ENCODE measurements around the gene TBC1D22A.

Gene TBC1D22A

GRCh38 chr22:47005506-47006408 lies 243.3 kb downstream of the TBC1D22A start:
- DNase-seq: no peak

DNA sequence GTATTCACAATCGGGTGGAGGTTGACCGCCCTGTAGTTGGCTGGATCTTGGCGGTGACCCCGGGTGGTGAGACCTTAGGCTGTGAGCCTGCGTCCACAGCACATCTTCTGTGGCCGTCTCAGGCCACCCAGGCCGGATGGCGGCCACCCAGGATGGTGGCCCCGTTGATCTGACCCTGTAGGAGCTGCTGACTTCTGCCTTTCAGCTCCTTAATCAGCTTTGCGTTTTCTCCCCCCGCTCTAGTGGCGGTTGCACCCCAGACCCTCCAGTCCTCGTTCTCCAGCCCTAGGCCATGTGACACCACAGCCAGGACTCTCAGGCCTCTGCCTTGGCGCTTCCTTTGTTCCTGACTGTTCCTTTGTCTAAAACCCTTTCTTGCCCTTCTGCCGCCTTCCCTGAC lies 244.0 kb downstream of the TBC1D22A start:
- DNase-seq: no peak

GRCh38 chr22:47006869-47007268 lies 244.4 kb downstream of the TBC1D22A start:
- DNase-seq: no peak

DNA sequence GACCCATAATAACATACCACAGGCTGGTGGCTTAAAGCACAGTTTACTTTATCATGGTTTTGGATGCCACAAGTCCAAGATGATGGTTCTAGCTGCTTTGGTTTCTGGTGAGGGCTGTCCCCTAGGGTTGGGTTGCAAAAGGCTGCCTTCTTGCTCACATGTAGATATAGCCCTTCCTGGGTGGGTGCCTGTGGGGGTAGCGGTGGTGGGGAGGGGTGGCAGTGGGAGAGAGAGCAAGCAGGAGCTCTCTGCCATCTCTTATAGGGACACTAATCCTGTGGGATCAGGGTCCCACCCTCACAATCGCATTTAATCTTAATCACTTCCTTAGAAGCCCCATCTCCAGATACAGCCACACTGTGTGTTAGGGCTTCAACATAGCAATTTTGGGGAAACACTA lies 245.0 kb downstream of the TBC1D22A start:
- DNase-seq: no peak

GRCh38 chr22:47008208-47008885 lies 245.9 kb downstream of the TBC1D22A start:
- DNase-seq: no peak

GRCh38 chr22:47009304-47010101 lies 247.1 kb downstream of the TBC1D22A start:
- no peak for DNase-seq

- DNase-seq: no peak
Observed at GRCh38 chr22:47010211-47010610, 247.8 kb downstream of the TBC1D22A start.

DNA sequence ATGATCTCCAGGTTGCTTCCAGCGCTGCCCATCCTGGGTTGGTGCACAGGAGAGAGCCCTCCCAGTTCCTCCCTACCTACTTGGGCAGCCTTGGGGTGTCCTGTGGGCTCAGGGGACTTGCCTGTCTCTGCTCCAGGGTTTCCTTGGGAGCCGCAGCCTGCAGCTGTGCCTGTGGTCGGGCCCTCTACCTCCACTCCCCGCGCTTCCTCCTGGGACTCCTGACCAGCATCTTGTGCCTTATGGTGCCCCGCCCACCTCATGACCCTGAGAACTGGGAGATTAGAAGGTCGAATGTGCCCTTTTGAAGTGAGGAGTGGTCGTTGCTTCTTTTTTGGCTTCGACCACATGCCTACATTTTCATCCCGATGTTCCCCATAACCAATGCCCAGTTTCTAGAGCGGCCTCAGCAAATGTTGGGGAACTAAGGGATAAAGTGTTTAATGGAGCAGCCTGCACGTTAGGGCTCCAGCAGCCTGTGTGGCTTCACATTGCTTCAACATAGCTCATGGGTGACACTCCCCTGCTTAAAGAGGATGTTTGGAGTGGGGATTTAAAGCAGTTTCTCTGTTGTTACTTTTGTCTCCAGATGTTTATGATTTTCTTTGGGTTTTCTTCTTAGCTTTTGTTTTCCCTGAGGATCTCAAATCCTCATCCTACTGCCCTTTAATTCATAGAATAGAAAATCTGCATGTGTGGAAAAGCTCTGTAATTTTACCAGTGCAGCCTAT lies 248.8 kb downstream of the TBC1D22A start:
- no peak for DNase-seq

GRCh38 chr22:47011859-47012258 lies 249.4 kb downstream of the TBC1D22A start:
- no peak for DNase-seq

GRCh38 chr22:47012589-47013370 lies 250.3 kb downstream of the TBC1D22A start:
- no peak for DNase-seq

- DNase-seq: no peak
Observed at GRCh38 chr22:47013861-47014635, 251.6 kb downstream of the TBC1D22A start.

GRCh38 chr22:47014636-47015345 lies 252.3 kb downstream of the TBC1D22A start:
- DNase-seq: no peak

DNA sequence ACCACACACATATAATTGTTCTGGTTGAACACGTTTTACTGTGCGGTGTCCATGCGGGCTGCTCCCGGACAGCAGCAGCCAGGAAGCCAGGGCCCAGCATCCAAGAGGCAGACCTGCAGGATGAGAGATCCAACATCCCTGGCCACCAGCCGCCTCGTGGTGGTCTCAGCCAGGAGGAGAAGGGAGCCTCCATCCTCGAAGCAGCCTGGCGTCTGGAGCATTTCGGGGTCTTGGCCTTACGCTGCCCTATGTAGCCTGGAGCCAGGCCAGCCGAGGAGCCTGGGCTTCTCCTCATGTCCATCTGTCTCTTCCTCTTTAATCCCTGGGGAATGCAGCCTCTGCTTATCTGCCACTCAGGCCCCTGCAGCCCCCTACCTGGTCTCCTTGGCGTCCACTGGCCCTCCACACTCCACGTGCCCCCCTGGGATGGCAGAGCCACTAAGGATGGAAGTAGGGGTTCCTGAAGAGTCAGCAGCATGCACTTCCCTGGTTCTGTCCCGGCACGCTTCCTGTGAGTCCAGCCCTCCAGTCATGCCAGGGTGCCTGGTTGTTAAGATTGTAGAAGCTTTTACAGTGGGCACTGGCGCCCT lies 253.2 kb downstream of the TBC1D22A start:
- no peak for DNase-seq

DNA sequence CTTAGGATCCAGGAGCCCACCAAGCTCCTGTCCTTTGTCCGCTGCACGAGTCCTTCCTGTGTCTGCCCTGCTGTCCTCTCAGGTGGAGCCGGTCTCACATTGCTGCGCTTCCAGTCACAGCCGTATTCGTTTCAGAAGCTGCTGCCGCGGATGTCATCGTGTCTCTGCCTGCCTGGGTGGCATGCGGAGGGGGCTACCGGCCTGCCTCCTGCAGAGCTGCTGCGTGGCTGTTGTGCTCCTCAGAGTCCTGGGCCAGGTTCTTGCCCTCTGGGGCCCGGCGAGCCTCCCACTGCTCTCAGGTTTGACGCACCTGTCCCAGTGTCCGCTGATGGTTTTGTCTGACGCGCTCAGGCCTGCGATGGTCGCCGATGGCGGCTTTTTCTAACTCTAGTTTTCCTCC lies 254.2 kb downstream of the TBC1D22A start:
- DNase-seq: no peak

GRCh38 chr22:47017245-47017644 lies 254.8 kb downstream of the TBC1D22A start:
- DNase-seq: no peak

DNA sequence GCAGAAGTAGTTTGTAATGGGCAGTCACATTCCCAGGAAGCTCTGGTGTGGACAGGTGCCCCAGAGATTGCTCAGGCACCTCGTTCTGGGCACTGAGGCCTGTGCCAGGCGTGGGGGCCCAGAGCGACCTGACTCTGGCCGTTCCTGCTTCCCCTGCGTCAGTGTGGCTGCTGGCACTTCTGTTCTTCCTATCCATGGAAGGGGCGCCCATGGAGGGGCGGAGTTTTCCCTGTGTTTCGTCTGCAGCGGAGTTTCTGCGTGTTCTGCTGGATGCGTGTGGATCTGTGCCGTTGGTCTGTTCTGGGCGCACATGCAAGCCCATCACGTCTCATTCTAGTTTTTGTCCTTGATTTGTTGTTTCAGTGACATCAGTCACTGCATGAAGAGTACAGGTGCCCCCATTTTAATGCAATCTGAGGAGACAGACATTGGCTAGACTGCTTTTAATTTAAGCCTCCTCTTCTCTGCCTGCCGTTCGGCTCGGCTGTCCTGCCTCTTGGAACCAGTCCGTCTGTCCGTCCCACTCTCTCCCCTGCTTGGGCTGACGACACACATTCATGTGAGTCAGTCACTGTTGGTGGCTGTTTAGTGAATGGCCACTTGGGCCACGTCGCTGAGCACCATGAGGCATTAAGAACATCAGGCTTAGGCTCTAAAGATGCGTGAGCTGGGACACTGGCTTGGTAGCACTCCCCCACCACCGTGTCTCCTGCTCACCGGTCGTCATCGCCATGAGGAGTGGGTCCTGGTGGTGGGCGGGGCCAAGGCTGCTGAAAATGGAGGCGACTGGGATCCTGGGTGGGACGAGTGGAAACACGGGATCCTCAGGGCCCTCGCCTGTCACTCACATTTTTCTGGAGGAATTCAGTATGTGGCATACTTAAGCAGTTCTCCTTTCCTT lies 255.8 kb downstream of the TBC1D22A start:
- no peak for DNase-seq

DNA sequence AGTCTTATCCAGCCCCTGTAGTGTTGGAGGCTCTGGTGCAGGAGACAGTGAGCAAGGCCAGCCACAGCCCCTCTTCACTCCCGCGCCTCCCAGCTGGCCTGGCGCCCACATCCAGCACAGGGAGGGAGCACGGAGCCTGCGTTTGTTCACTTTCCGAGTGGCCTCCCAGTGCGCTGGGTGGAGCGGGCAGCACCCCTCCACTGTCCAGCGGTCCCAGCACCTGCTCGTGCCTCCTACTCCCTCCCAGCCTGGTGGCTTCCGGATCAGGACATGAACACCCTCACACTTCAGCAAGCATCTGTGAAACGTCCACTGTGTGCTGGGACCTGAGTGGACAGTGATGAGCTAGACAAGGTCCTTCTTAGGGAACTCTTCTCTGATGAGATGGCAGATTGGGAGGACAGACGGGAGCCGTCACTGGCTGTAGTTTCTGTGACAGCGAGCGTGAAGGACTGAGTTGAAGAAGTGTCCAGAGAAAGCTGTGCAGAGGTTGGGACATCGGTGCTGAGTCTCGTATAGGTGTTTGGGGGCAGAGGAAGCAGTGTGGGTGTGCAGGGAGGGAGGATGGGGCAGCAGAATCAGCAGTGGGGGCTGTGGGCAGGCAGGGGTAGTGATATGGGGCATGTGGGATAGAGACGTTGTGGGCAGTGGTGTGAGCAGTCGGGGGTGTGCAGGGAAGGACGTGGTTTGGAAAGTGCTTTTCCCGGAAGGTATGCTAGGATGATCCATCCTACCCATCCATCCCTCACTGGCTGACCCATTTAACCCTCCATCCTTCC lies 256.8 kb downstream of the TBC1D22A start:
- no peak for DNase-seq

GRCh38 chr22:47020166-47020565 lies 257.7 kb downstream of the TBC1D22A start:
- no peak for DNase-seq

Measured in activated CD4-positive, alpha-beta T cell treated with anti-CD3 and anti-CD28 coated beads, Interleukin-2, amount 50 U/mL, for 1 hour (primary cell).